Measurements from ENCODE around the gene ANOS1.

ANOS1 gene

DNA sequence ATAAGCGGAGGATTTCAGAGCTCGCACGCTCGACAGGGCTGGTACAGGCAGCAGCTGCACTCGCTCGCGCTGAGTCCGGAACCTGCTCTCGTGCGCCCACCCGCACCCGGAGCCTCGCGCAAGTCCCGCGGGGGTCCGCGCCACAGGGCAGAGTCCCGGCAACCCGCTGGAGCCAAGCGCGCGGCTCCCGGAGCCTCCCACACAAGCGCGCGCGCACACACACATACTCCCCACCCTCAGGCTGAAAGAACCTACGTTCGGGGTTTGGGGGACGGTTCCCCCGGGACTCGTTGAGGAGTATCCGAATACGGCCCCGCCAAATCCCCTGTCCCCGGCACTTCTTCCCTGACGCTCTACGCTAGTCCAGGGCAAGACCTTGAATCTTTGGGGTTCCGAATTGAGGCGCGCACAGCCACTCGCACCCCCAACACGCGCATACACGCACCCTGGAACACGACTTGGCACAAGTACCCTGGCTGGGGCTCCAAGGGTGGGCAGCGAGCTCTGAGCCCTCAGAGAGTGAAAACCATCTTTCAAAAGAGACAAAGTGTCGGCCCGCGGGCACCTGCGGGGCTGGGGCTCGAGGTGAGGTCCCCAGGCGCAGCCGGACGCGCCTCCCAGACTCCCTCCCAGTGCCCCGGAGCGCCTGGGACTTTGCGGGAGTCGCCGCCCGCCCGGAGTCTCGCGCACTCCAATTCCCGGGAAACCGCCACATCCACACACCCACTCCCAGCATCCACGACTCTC lies 952 bp downstream of the ANOS1 start:
- TF ChIP-seq POLR2A (IDR thresholded peaks at IDR 0.05; ENCODE audit: low read length) (no peak), GATA1 (IDR thresholded peaks at IDR 0.05; ENCODE audit: low read depth, low read length) (no peak)
- DNase-seq = no peak

DNA sequence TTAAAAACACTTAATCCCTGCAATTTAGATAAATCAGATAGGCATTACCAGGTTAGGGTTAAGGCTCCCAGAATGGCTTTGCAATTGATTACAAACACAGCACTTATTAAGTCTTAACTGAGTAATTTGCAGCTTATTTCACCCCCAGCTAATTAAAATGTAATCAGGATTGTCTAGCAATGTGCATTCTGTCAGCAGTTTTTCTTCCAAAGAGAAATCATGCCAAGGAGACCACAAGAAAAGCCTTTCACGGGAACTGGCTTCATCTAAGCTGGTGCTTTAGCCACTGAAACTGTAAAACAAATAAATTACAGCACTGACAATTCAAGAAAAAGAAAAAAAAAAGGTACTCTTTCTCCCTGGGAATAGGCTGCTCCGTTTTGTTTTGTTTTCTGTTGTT lies 2.1 kb downstream of the ANOS1 start:
- no peak for TF ChIP-seq POLR2A (IDR thresholded peaks at IDR 0.05; ENCODE audit: low read length)
- TF ChIP-seq GATA1 (IDR thresholded peaks at IDR 0.05; ENCODE audit: low read depth, low read length) = no peak
- no peak for DNase-seq

DNA sequence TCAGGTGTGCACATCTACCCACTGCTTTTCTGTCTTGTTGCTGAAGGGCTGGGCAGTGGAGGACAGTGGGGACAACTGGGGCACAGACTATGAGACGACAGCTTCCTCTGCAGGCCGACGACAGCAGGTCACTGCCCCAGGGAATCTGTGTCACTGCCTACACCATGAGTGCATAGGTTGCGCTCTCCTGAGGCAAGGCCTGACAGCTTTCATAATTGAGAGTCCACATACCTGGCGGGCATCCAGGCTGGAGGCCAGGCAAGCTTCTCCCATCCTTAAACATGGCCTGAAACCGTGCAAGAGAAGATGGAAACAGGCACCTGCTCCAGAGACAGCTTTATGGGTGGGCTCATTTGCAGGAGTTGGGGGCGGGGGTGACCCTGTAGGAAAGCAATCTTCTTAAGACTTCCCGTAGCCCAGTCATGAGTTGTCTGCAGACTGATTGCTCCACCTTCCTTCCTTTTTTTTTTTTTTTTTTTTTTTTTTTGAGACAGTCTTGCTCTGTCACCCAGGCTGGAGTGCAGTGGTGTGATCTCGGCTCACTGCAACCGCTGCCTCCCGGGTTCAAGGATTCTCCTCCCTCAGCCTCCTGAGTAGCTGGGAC lies 2.9 kb downstream of the ANOS1 start:
- DNase-seq = no peak
- TF ChIP-seq POLR2A (IDR thresholded peaks at IDR 0.05; ENCODE audit: low read length) = no peak

DNA sequence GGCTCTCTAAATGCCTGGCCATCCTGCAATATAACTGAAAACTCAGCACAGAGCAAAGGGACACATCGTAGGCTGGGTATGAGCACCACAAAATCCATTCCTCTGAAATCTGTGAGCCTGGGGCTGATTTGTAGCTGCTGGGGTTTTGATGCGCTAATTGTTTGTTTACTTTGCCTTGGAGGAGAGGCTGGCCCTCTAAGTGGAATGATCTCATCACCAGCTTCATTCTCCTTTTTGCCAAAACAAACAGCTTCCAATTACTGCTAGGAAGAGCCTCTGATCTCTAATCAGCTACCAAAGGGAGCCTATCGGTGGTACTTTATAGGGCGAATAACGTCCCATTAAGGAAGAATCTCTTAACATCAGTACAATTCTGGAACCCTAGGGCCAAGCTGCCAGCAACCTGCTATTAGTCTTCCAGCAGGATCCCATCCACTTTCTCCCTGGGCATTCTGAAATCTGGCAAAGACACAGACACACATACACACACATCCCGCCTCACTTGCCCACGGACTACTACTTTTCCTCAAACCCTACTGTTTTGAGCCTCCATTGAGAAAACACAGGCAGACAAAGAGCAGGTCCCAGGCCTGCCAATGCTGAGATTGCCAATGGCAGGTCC lies 5.8 kb downstream of the ANOS1 start:
- TF ChIP-seq POLR2A (IDR thresholded peaks at IDR 0.05; ENCODE audit: low read length) (no peak), GATA1 (IDR thresholded peaks at IDR 0.05; ENCODE audit: low read depth, low read length) (no peak)

DNA sequence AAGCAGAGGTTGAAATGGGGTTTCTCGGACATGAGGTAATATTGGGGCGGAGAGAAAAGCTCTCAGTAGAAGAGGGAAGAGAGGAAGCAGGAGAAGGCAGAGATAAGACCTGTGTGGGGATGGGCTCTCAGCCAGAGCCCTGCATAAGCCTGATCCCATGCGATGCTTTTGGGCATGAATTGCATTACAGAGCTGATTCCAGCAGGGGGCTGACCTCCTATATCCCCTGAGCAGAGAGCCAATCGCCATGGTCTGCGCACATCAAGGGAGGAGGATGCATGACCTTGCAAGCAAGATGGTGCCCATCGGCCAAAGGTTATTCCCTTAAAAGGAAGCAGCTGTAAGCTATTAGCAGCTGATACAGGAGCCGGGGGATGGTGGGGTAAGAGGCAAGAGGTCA lies 7.6 kb downstream of the ANOS1 start:
- DNase-seq = peak; percentile 0 to 1
- no peak for TF ChIP-seq POLR2A (IDR thresholded peaks at IDR 0.05; ENCODE audit: low read length)

More for the DNA sequence above, 5.8 kb downstream of the ANOS1 start:
- no peak for DNase-seq

DNA sequence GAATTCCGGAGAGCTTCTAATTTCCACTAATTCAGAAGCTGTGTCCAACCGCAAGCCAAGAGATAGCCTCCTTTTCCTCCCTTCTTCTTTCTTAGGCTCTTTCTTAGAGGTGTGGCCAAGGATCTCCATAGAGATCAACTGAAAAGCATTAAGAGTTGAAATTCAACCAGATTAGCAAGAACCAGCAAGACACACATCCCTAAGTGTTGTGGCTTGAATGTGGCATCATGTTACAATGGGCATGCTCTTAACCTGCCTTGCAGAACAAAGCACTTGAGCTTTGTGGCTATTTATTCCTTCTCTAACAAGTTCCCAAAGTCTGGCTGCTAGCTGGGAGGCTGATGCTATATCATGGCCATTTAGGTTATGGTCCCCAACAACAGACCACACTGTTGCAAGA lies 10.4 kb downstream of the ANOS1 start:
- TF ChIP-seq POLR2A (IDR thresholded peaks at IDR 0.05; ENCODE audit: low read length) = no peak
- TF ChIP-seq GATA1 (IDR thresholded peaks at IDR 0.05; ENCODE audit: low read depth, low read length) = no peak
- no peak for DNase-seq

DNA sequence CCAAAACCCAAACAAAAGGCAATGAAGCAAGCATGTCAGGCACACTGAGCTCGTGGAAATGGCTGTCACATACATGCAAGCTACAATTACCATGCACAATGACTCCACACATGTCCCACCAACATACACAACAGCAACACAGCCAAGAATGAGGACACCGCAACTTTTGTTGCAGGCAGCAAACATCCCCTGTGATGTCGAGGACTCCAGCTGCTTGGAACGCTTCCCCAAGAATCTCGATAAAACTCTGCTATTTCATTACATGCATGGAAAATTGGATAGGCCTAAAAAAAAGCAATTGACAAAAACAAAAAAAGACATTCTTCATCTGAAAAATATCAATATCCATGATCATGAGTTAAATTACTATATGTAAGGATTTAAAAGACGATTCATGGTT lies 11.8 kb downstream of the ANOS1 start:
- no peak for DNase-seq
- no peak for TF ChIP-seq GATA1 (IDR thresholded peaks at IDR 0.05; ENCODE audit: low read depth, low read length)
- no peak for TF ChIP-seq POLR2A (IDR thresholded peaks at IDR 0.05; ENCODE audit: low read length)

DNA sequence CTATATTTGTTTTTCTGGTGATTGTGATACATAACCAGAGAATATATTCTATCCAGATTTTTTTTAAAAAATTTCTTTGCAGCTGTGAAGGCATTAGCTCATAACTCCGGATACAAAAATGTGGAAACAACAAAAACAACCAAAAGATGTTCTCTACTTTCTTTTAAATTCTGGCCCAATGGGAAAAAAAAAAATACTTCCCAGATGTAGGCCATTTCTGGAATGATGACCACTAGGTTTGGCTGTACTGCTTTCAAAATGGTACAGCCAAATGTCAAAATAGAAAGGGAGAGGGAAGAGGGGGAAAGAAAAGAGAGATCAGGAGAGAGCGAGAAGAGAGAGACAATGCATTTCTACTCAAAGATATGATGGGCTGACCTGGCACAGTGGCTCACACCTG lies 14.6 kb downstream of the ANOS1 start:
- TF ChIP-seq POLR2A (IDR thresholded peaks at IDR 0.05; ENCODE audit: low read length) (no peak), GATA1 (IDR thresholded peaks at IDR 0.05; ENCODE audit: low read depth, low read length) (no peak)
- DNase-seq = no peak

DNA sequence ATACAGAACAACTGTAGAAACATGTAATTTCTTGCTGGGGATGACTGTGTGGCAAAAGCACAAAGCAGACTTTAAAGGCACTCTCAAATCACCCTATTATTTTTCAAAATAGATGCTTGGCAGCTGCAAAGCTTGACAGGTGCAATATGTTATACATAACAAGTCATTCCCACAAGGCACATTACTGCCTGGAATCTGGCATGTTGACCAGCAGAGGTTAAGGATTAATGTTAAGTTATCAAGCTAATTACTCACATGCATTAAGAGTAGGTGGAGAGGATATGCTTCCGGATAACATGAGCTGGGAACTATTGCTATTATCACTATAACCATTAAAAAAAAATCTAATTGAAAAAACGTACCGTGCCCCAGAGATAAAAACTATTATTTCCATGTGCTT lies 17.8 kb downstream of the ANOS1 start:
- no peak for DNase-seq
- TF ChIP-seq GATA1 (IDR thresholded peaks at IDR 0.05; ENCODE audit: low read depth, low read length) = no peak
- no peak for TF ChIP-seq POLR2A (IDR thresholded peaks at IDR 0.05; ENCODE audit: low read length)

DNA sequence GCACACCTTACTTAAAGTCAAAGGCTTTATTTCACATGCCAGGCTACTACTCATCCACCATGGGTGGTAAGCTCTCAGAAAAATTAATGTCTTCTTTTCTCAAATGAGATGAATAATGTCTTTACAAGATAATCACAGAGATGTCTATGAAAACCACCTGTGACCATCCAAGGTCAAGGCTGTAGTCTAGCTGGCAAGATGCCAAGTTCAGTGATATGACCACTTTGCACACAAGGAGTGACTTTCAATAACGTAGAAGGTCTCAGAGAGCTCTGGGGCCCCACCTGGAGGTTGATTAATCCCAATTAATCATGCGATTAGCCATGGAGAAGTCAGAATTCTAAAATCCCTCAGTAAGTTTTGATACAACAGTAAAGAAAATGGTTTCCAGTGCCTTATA lies 20.5 kb downstream of the ANOS1 start:
- TF ChIP-seq POLR2A (IDR thresholded peaks at IDR 0.05; ENCODE audit: low read length) = no peak
- no peak for DNase-seq

DNA sequence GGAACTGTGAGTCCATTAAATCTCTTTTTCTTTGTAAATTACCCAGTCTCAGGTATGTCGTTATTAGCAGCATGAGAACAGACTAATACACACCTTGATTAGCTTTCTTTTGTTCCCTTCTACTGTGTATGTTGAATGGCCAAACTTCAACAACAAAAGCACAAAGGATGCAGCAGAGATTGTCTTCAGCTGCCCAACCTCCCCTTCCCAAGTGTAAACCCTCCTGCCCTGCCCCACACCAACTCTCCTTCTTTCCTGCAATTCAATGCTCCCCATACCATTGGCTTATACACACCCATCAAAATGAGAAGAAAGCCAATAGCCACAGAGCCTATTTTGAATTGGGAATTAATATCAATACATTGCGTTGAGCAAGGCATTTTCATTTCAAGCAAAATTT lies 27.8 kb downstream of the ANOS1 start:
- TF ChIP-seq POLR2A (IDR thresholded peaks at IDR 0.05; ENCODE audit: low read length) (no peak), GATA1 (IDR thresholded peaks at IDR 0.05; ENCODE audit: low read depth, low read length) (no peak)

DNA sequence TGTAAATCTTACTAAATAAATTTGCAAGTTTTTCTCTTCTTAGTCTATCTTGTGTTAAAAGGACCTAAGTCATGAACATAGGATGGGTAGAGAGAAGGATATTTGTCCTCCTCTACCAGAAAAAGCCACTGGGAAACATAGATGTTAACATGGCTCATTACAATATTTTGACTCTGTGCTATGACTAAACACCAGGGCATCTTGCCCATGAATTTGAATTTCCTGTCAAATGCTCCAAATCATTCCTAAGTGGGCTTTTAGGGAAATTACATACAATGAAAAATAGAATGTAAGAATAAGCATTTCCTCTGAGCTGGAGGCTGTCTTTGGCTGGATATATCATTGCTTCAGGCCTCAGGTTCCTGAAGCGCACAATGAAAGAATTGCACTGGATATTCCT lies 39.1 kb downstream of the ANOS1 start:
- TF ChIP-seq GATA1 (IDR thresholded peaks at IDR 0.05; ENCODE audit: low read depth, low read length) = no peak
- TF ChIP-seq POLR2A (IDR thresholded peaks at IDR 0.05; ENCODE audit: low read length) = no peak
- no peak for DNase-seq

More for the DNA sequence above, 27.8 kb downstream of the ANOS1 start:
- no peak for DNase-seq

DNA sequence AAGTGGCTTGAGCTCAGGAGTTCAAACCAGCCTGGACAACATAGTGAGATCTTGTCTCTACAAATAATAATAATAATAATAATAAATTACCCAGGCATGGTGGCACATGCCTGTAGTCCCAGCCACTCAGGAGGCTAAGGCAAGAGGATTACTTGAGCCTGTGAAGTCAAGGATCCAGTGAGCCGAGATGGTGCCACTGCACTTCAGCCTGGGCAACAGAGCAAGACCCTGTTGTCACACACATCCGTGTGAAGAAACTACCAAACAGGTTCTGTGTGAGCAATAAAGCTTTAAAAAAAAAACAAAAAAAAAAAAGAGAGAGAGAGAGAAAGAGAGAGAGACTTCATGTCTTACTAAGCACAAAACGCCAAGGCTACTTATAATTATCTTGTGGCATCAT lies 42.5 kb downstream of the ANOS1 start:
- no peak for DNase-seq
- no peak for TF ChIP-seq POLR2A (IDR thresholded peaks at IDR 0.05; ENCODE audit: low read length)
- no peak for TF ChIP-seq GATA1 (IDR thresholded peaks at IDR 0.05; ENCODE audit: low read depth, low read length)

DNA sequence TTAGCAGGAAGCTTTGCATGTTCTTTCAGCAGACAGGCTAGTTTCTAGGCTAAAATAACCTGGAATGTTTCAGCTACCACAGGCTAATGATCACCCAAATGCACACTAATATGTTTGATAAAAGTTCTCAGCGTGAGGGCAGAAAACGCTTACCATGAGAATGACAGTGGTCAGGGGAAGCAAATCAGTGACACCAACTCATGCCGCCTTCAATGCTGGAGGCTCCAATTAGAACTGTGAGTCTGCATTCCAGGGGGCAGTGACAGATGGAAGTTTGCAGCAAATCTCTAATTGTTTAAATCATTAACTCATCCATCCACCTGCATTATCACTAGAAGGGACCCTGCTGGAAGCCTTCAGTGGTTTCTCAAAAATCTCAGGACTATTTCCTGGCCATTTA lies 43.2 kb downstream of the ANOS1 start:
- DNase-seq = no peak
- TF ChIP-seq POLR2A (IDR thresholded peaks at IDR 0.05; ENCODE audit: low read length) = no peak
- no peak for TF ChIP-seq GATA1 (IDR thresholded peaks at IDR 0.05; ENCODE audit: low read depth, low read length)
